CD4-positive, alpha-beta T cell (primary cell): ENCODE data around the gene ZDHHC3. TPM values are rescaled to one million over a fixed set of nuclear protein-coding genes. Genes with fewer than 3 reads are reported as not detected.

ENCODE experiments used
- ATAC-seq: fragments of 200-7000 bp; cut with Tn5 transposase; one replicate; pipeline ENCODE4 v1.10.0; 2022; ENCODE audit warnings: mild to moderate bottlenecking; ENCODE audit not compliant: poor library complexity
- CTCF ChIA-PET: fragments of 350-600 bp; sonication (Branson Sonifier 250); formaldehyde crosslinking; loops from one replicate; lab custom pipeline; 2021; ENCODE audit warnings: antibody characterized with exemption, inconsistent platforms; lab: Charles Lee
- POLR2A ChIA-PET: fragments of 350-600 bp; sonication (Branson Sonifier 250); formaldehyde crosslinking; loops from one replicate; lab custom pipeline; 2021; ENCODE audit warnings: antibody characterized with exemption, inconsistent platforms; lab: Charles Lee
- DNase-seq, 14 experiments: peaks; one replicate each; pipeline ENCODE4 v3.0.0-alpha.2; 2013 to 2020; ENCODE audit warnings: mixed read lengths in 2 of 14
- H3K27ac ChIP-seq, 2 donors: one replicate each; pipeline versions ENCODE4 v1.5.1 to v1.7.0; 2013; ENCODE audit warnings: low read length in 2 of 2, low read depth in 1 of 2, mild to moderate bottlenecking in 1 of 2
- H3K27me3 ChIP-seq, 2 experiments: 1 replicate in 1 of 2; 2 replicates in 1 of 2; pipeline versions ENCODE4 v1.6.1 to v1.7.0; 2013; ENCODE audit warnings: low read length in 2 of 2, control low read depth in 1 of 2, mild to moderate bottlenecking in 1 of 2, moderate library complexity in 1 of 2; ENCODE audit not compliant: insufficient read depth in 2 of 2, control insufficient read depth in 1 of 2
- H3K36me3 ChIP-seq: one replicate; pipeline ENCODE4 v1.6.1; 2013; ENCODE audit warnings: low read length, control low read depth; ENCODE audit not compliant: insufficient read depth
- H3K4me1 ChIP-seq: one replicate; pipeline ENCODE4 v1.6.1; 2013; ENCODE audit warnings: low read length, control low read depth; ENCODE audit not compliant: insufficient read depth
- H3K4me3 ChIP-seq: one replicate; pipeline ENCODE4 v1.5.1; 2013; ENCODE audit warnings: mild to moderate bottlenecking, low read length, moderate library complexity
- H3K9me3 ChIP-seq, 2 experiments: 1 replicate in 1 of 2; 2 replicates in 1 of 2; pipeline versions ENCODE4 v1.6.1 to v1.7.0; 2013; ENCODE audit warnings: low read length in 2 of 2, mild to moderate bottlenecking in 2 of 2, control low read depth in 1 of 2, moderate library complexity in 1 of 2; ENCODE audit not compliant: control insufficient read depth in 1 of 2, insufficient read depth in 1 of 2
- H3K27ac Mint-ChIP-seq: one replicate; pipeline ENCODE4 v1.8.0; 2020; ENCODE audit warnings: mixed read lengths
- H3K27me3 Mint-ChIP-seq: one replicate; pipeline ENCODE4 v1.8.0; 2021; ENCODE audit warnings: mixed read lengths
- H3K36me3 Mint-ChIP-seq: one replicate; pipeline ENCODE4 v1.8.0; 2021; ENCODE audit warnings: low read depth, mixed read lengths
- H3K4me1 Mint-ChIP-seq: one replicate; pipeline ENCODE4 v1.8.0; 2021; ENCODE audit warnings: low read depth, mixed read lengths
- H3K4me3 Mint-ChIP-seq: one replicate; pipeline ENCODE4 v1.8.0; 2020; ENCODE audit warnings: mild to moderate bottlenecking, mixed read lengths
- H3K9me3 Mint-ChIP-seq: one replicate; pipeline ENCODE4 v1.8.0; 2020; ENCODE audit warnings: mixed read lengths
- CTCF ChIP-seq: fragments of 200-600 bp; IDR thresholded peaks from one replicate; pipeline ENCODE4 v1.8.0; 2022; ENCODE audit warnings: antibody characterized with exemption, mild to moderate bottlenecking
- intact Hi-C, 2 experiments: fragments of 100-400 bp; cut with DNase I in 1 of 2; cut with micrococcal nuclease in 1 of 2; formaldehyde crosslinking; loops; one replicate each; pipeline versions ENCODE4 v1.15.1 to v1.9.0; 2023 to 2025; cut with DNase I, micrococcal nuclease
- total RNA-seq, 174 experiments: library from RNA in 2 of 174; stranded (reverse) in 2 of 174; gene quantifications; one replicate each; pipeline ENCODE4 v1.2.3 and lab custom pipeline; 2021 to 2026

ZDHHC3 gene
- total RNA-seq, 2 experiments from 2014 or later: 34.4 to 34.6 TPM

- intact Hi-C loops: no loop called here
- H3K36me3 ChIP-seq: no peaks in the 10 kb centered on the region
Observed at GRCh38 chr3:45021524-45022297, 45.7 kb upstream of the ZDHHC3 start.

GRCh38 chr3:45020534-45020933, 44.6 kb upstream of the ZDHHC3 start:
- ChIA-PET CTCF (no interaction called here), POLR2A (interaction anchor here (0.6 to 1.3 kb wide), 4 partner anchors 11 to 45 kb away, joined by 3 to 4 read pairs (median 3); partner anchors contain the start of genes EXOSC7 and ZDHHC3)
- TF ChIP-seq CTCF: no peak
- Histone ChIP-seq H3K4me3 (no peak overlapping the region), H3K4me1 (peaks cover 18% of the 10 kb centered on the region), H3K9me3 (no peaks in the 10 kb centered on the region), H3K27me3 (no peaks in the 10 kb centered on the region), H3K27ac (no peak overlapping the region), H3K36me3 (peaks cover 5% of the 10 kb centered on the region)
- Mint-ChIP-seq H3K27me3 (no peaks in the 10 kb centered on the region), H3K4me3 (peak overlapping the region; percentile 22), H3K36me3 (peaks cover 11% of the 10 kb centered on the region), H3K9me3 (no peaks in the 10 kb centered on the region), H3K27ac (peak overlapping the region; percentile 64), H3K4me1 (peaks cover 21% of the 10 kb centered on the region)
- DNase-seq (peak in 7 of 14 experiments; percentile 17 to 63 (median 42)), ATAC-seq (peak; percentile 96)
- intact Hi-C loops: loop anchor here in 1 of 2 experiments (1.0 kb wide), 1 partner anchor 14 kb away; no protein-coding TSS in a partner anchor

More at GRCh38 chr3:45021524-45022297, 45.7 kb upstream of the ZDHHC3 start:
- H3K36me3 Mint-ChIP-seq: peaks cover 4% of the 10 kb centered on the region
- H3K27me3 ChIP-seq: no peaks in the 10 kb centered on the region
- H3K27ac Mint-ChIP-seq: peak overlapping the region; percentile 64
- ChIA-PET CTCF (no interaction called here), POLR2A (no interaction called here)
- H3K4me3 Mint-ChIP-seq: no peak overlapping the region
- H3K27ac ChIP-seq: no peak overlapping the region
- peaks cover 21% of the 10 kb centered on the region for H3K4me1 Mint-ChIP-seq
- DNase-seq (no peak), ATAC-seq (no peak)
- no peaks in the 10 kb centered on the region for H3K27me3 Mint-ChIP-seq
- no peaks in the 10 kb centered on the region for H3K9me3 Mint-ChIP-seq
- H3K4me3 ChIP-seq: no peak overlapping the region
- H3K4me1 ChIP-seq: peaks cover 18% of the 10 kb centered on the region
- no peak for TF ChIP-seq CTCF
- no peaks in the 10 kb centered on the region for H3K9me3 ChIP-seq

GRCh38 chr3:45017821-45018220, 41.8 kb upstream of the ZDHHC3 start:
- no peak for DNase-seq
- Mint-ChIP-seq H3K4me1 (peaks cover 21% of the 10 kb centered on the region), H3K9me3 (no peaks in the 10 kb centered on the region), H3K36me3 (peaks cover 26% of the 10 kb centered on the region), H3K4me3 (no peak overlapping the region), H3K27ac (peak overlapping the region; percentile 45), H3K27me3 (no peaks in the 10 kb centered on the region)
- Histone ChIP-seq H3K4me1 (peaks cover 20% of the 10 kb centered on the region), H3K4me3 (no peak overlapping the region), H3K27ac (no peak overlapping the region), H3K9me3 (no peaks in the 10 kb centered on the region), H3K36me3 (peaks cover 17% of the 10 kb centered on the region), H3K27me3 (no peaks in the 10 kb centered on the region)
- CTCF ChIA-PET: no interaction called here
- POLR2A ChIA-PET: no interaction called here
- no peak for TF ChIP-seq CTCF
- intact Hi-C loops: no loop called here
- no peak for ATAC-seq
